ENCODE measurements around the gene FLT1. TPM values are rescaled to one million over a fixed set of nuclear protein-coding genes. Genes with fewer than 3 reads are reported as not detected.

FLT1 gene
- total and polyA plus RNA-seq, 12 donors: 15.2 to 76.3 (median 44.5) TPM

- ATAC-seq (no peak), DNase-seq (no peak)
- intact Hi-C loops (cut with DNase I): loop anchor here in 1 of 10 donors (10.0 kb wide), 1 partner anchor 68 kb away; no protein-coding TSS in a partner anchor
- no peaks in the 10 kb centered on the region for H3K9me3 ChIP-seq
- peaks cover 0 to 11% (median 0%) of the 10 kb centered on the region in 7 donors for H3K27me3 ChIP-seq
- peaks cover 0 to 90% (median 32%) of the 10 kb centered on the region in 9 donors for H3K4me1 ChIP-seq
- no peak overlapping the region for H3K4me3 ChIP-seq
- no peak for TF ChIP-seq CTCF (IDR thresholded peaks at IDR 0.05)
- WGBS, 2 donors: 66 to 76% methylated on average over 5 of the region's 5 CpGs
- peaks cover 0 to 68% (median 6%) of the 10 kb centered on the region in 9 donors for H3K36me3 ChIP-seq
- peak overlapping the region in 8 of 10 donors; percentile 10 to 74 (median 49) for H3K27ac ChIP-seq
These were observed 101.9 kb downstream of the FLT1 start for GRCh38 chr13:28392896-28393505.

- TF ChIP-seq CTCF (IDR thresholded peaks at IDR 0.05): no peak
- Histone ChIP-seq H3K36me3 (peaks cover 0 to 66% (median 6%) of the 10 kb centered on the region in 9 donors), H3K4me1 (peaks cover 0 to 94% (median 31%) of the 10 kb centered on the region in 9 donors), H3K27me3 (peaks cover 0 to 16% (median 0%) of the 10 kb centered on the region in 7 donors), H3K4me3 (no peak overlapping the region), H3K27ac (peak overlapping the region in 9 of 10 donors; percentile 10 to 74 (median 42)), H3K9me3 (no peaks in the 10 kb centered on the region)
- intact Hi-C loops (cut with DNase I): loop anchor here in 1 of 10 donors (10.0 kb wide), 1 partner anchor 68 kb away; no protein-coding TSS in a partner anchor
- 26 to 27% methylated on average over 2 of the region's 2 CpGs for WGBS, 2 donors
- ATAC-seq (peak; percentile 44 to 80 (median 72)), DNase-seq (peak in 1 of 2 donors; percentile 24)
These were observed 102.5 kb downstream of the FLT1 start for GRCh38 chr13:28392428-28392827.

- H3K27ac ChIP-seq: peak overlapping the region in 2 of 10 donors; percentile 16 to 28
- H3K4me3 ChIP-seq: no peak overlapping the region
- intact Hi-C loops (cut with DNase I): no loop called here
These were observed 107.0 kb downstream of the FLT1 start for GRCh38 chr13:28387740-28388501.

More at GRCh38 chr13:28387740-28388501, 107.0 kb downstream of the FLT1 start:
- peaks cover 0 to 47% (median 0%) of the 10 kb centered on the region in 7 donors for H3K27me3 ChIP-seq
- H3K4me1 ChIP-seq: peaks cover 0 to 80% (median 16%) of the 10 kb centered on the region in 9 donors
- ATAC-seq (no peak), DNase-seq (no peak)
- H3K36me3 ChIP-seq: peaks cover 0 to 45% (median 6%) of the 10 kb centered on the region in 9 donors
- no peaks in the 10 kb centered on the region for H3K9me3 ChIP-seq
- 62 to 65% methylated on average over 4 of the region's 4 CpGs for WGBS, 2 donors
- no peak for TF ChIP-seq CTCF (IDR thresholded peaks at IDR 0.05)
